CD4-positive, alpha-beta T cell treated with Interleukin-15 for 4 hours (primary cell): ENCODE measurements around the gene CDH23.
"Not testable (repeated sequence)": the region's sequence is repeated elsewhere in the genome, so short reads cannot be mapped to it uniquely, and the experiment has no call there.

Experiments used
- DNase-seq: peaks from one replicate; pipeline ENCODE4 v3.0.0-alpha.2; 2020; ENCODE audit warnings: low spot score

The CDH23 gene

DNA sequence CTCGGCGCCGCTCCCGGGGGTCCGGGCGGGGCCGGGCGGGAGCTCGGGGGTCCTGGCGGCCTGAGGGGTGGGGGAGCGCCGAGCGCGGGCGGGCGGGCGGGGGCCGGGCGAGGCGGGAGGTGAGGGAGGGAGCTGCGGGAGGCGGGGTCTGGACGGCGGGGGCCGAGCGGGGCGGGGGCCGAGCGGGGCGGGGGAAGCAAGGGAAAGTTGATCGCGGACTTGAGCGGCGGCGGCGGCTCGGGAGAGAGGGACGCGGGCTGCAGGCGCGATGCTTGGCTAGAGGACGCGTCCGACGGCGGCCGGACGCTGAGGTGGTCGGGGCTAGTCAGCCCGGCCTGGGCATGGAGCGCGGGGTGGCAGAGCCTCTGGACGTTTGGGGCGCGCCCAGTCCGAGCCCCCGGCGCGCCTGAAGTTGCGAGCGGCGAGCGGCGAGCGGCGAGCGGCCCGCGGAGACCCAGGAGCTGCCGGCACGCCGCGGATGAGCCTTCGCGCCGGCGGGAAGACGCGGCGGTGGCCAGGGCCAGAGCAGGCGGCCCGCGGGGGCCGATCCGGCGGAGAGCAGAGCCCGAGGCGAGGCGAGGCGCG lies at the start of gene CDH23:
TSS of gene CDH23 (plus strand) at position 210 of the 585 bp plus-strand sequence. CDS start 42,912 bp downstream, outside the sequence.
- no peak for DNase-seq

DNA sequence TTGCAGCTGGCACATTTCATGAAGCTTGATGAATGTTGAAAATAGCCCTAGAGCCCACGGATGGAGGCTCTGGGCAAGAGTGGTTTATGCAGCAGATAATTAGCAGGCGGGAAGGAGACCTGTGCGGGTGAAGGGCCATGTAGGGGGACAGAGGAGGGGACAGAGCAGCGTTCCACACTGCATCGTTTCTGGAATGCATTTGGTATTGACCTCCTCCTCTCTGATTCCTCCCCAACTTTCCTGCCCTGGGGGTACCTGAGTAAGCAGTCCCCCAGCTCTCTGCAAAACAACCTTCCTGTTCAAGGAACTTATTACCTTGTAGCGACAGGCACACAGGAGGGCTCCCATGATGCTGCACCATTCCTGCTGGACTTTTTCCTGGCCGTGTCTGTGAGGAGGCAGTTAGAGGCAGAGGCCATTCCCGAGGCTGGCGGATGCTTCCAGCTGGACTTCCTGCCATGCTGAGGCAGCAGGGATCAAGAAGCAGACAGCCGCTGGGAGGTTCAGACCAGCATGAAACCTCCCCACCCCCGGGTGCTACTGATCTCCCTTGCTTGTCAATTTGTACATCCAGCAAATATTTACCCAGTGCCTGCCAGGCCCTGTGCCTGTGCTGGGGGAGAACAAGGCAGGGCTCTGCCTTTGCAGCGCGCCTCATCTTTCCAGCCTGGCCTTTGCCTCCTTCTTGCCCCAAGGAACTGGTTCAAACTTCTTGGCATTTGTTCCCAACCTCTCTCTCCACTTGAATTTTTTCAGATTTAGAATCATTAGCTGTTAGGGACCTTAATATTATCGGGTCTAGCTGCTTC lies 48.9 kb upstream of the CDH23 start:
- DNase-seq: no peak

DNA sequence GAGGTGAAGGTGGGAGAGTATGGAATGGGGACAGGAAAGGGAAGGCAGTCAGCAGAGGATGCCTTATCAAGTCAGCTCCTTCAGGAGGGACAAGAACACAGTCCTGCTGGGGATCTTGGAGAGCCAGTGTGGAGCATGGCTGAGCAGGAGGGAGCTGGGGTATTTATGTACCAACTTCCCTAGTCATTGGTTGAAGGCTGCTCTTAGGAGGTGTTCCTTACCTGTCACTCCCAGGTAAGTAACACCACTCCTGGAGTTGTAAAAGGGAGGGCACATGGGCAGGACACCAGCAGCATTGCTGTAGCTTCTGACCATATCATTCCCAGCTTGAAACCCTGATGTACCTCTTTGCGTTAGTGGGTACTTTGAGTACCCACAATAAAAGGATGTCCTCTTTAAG lies 47.9 kb upstream of the CDH23 start:
- no peak for DNase-seq

DNA sequence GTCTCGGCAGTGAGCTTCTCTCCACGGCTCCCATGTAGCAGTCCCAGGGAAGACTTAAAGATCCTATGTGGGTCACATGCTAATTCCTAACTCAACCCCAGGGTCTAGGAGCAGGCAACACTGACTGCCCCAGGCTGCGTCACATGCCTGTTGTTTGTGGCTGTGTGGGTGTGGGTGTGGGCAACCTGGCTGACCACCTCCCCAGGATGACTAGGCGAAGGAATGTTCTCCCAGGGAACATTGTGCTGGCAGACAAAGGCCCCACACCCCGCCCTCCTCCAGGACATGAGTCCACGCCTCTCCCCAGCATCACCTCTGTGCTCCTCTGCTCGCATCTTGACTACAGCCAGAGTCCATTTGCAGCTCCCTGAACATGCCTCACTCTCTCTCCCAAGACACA lies 47.3 kb upstream of the CDH23 start:
- no peak for DNase-seq

DNA sequence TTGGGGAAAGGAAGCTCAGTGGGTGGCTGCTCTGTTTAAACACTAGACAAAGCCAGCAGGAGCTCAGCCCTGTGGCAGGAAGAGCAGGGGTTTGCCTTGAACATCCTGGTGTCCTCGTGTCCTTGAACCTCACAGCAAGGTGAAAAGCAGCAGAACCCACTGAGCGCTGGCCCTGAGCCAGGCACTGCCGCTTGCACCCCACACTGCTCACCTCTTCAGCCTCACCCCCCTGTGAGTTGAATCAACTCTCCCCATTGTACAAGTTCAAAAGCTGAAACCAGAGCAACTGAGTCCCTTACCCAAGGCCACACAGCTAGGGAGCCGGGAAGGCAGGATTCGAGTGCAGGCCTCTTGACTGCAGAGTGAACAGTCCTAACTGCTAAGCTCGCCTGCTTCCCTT lies 45.6 kb upstream of the CDH23 start:
- DNase-seq: no peak

- no peak for DNase-seq
Observed at GRCh38 chr10:71351628-71352319, 44.9 kb upstream of the CDH23 start.

DNA sequence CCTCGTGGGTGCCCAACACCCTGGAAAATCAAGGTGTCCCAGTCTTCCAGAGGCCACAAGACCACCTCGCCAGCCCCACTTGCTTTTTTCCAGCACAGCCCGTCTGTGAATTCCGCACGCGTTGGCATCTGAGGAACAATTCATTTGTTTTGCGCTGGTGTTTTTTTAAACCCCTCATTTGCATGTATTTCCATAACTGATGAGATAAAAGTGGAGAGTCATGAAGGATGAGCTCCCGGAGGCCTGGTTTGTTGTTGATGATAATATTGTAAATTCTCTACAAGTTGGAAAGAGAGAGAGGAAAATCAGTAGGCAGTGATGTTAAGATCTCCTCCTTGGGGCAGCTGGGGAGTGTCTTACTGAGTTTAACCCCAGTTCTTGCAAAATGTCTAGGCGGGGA lies 43.1 kb upstream of the CDH23 start:
- no peak for DNase-seq

GRCh38 chr10:71354776-71355175 lies 41.9 kb upstream of the CDH23 start:
- no peak for DNase-seq

DNA sequence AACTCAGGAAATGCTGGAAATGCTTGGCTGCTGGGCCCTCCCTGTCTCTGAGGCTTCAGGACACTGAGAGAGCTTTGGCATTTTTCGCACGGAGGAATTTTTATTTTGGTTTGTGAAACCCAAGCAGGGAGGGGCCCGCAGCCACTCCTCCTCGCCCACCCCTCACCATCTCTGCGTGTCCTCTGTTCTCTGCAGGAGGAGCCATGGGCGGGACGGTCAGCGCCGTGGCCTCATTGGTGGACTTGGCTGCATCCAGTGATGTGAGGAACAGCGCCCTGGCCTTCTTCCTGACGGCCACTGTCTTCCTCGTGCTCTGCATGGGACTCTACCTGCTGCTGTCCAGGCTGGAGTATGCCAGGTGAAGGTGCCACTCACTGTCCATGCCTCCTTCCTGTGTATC lies 40.8 kb upstream of the CDH23 start:
- DNase-seq: no peak

- no peak for DNase-seq
Observed at GRCh38 chr10:71357792-71358265, 38.9 kb upstream of the CDH23 start.

DNA sequence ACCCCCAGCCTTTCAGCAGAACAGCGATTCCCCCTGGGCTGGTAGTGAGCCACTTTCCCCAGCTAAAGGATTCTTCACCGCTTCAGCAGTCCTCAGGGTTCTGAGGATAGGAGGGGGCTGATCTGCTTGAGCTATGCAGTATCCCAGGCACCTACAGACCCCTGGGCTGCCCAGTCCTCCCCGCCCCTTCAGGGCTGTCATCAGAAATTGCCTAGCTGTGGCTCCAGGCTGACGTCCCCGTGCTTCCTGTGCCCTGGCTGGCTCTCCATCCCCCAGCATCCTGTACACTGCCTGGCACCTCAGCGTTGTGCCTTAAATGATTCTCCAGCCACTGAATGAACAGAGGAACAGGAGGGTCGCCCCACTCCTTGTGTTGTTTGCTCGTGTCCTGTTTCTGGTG lies 38.4 kb upstream of the CDH23 start:
- DNase-seq: no peak

GRCh38 chr10:71358906-71359305 lies 37.8 kb upstream of the CDH23 start:
- DNase-seq: not testable (repeated sequence)

DNA sequence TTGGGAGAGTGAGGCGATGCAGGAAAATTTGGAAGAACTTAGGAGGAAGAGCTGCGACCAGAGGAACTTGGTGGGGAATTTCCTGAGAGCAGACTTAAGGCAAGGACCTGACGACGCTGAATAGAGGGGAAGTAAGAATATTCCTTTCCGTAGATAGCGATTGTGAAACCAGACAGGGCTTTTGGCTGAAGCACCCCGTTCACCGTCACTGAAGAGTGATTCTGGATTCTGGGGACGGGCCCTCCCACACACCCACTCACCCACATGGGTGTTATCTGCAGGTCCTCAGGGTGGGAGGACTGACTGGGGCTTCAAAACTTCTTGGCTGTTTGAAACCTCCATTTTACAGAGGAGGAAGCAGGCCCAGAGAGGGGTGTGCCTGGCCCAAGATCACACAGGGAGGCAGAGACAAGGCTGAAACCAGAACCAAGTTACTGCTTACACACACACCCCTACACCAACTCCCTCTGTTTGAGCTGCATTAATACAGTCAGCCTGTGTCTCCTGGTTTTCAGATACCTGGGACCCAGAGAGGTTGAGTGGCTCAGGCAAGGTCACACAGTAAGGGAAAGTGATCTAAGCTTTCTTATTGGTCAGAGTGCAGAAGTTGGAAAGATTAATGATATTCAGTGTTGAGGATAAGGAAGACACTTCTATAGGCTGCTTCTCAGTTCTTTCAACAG lies 37.2 kb upstream of the CDH23 start:
- DNase-seq: no peak

- no peak for DNase-seq
Observed at GRCh38 chr10:71360735-71361134, 36.0 kb upstream of the CDH23 start.

DNA sequence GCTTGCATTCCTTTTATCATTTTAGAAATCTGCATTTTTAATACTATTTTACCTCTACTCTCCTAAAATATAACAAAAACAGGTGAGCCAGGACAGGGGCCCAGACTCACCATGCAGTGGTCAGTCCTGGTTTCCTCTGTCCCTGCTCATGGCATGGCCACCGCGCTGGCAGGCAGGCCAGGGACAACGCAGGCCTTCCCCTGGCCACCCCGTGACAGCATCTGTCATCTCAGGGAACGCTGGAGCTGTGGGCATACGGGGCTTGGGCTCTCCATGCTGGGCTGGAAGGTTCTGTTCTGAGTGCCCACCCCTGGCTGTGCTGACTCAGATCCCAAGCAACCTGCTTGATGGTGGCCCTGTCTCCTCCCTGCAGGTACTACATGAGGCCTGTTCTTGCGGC lies 35.1 kb upstream of the CDH23 start:
- DNase-seq: no peak

DNA sequence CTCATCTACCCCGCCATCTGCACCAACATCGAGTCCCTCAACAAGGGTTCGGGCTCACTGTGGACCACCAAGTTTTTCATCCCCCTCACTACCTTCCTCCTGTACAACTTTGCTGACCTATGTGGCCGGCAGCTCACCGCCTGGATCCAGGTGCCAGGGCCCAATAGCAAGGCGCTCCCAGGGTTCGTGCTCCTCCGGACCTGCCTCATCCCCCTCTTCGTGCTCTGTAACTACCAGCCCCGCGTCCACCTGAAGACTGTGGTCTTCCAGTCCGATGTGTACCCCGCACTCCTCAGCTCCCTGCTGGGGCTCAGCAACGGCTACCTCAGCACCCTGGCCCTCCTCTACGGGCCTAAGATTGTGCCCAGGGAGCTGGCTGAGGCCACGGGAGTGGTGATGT lies 34.6 kb upstream of the CDH23 start:
- no peak for DNase-seq

DNA sequence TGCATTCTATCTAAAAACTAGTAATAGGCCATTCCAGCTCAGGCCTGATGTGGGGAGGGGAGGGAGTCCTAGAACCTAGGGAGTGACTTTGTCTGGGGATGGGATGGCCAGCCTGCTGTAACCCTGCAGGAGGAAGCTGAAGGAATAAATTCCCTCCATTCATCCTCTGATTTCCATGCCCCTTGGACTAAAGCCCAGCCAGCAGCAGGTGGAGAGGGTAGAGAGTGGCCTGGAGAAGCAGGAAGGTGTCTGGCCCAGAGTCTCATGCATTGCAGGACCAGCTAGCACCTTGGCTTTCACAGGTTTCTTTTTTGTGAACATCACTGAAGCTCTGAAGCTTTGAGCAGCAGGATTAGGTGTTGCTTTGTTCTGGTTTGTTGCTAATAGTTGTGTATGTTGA lies 32.8 kb upstream of the CDH23 start:
- DNase-seq: no peak

DNA sequence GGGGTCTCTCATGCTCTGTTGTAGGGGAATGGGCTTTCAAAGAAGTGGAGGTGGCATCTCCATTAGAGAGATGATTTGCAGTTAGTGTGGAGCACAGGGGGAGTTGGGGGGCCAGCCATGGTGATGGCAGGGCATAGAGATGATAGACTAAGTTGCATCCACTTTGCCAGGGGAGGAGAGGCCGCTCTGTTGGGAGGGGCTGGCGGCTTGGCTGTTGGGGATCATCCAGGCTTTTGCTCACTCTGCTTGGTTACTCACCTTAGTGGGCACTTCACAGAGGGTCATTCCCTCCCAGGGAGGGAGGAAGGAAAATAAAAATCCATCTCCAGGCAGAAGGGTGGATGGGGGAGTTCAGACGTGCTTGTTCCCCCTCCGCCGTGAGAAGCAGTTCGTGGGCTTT lies 31.4 kb upstream of the CDH23 start:
- DNase-seq: no peak

GRCh38 chr10:71366690-71367089 lies 30.0 kb upstream of the CDH23 start:
- DNase-seq: no peak

GRCh38 chr10:71367271-71367670 lies 29.4 kb upstream of the CDH23 start:
- no peak for DNase-seq

DNA sequence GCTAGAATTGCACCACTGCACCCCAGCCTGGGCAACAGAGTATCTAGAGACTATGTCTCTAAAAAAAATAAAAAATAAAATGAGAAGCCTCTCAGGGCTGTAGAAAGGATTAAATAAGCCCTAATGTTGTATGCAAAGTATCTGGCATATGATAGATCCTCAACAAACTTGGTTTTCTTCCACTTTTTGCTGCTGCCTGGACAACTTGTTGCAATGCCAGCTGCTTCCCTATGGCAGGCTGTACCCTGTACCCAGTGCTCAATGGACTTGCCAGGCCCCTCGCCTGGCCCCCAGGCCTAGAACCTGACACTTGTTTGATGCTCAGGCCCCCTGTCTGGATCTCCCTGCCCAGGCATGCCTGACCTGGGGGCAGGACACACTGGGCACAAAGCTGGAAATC lies 28.5 kb upstream of the CDH23 start:
- no peak for DNase-seq

- no peak for DNase-seq
Observed at GRCh38 chr10:71368643-71369042, 28.1 kb upstream of the CDH23 start.

GRCh38 chr10:71369602-71370001 lies 27.1 kb upstream of the CDH23 start:
- no peak for DNase-seq
